ENCODE data around the gene ISLR.

ISLR gene

GRCh38 chr15:74179101-74179841 is 5.8 kb downstream of the ISLR start:
- H3K4me3 ChIP-seq (replicated peaks in 1 of 2; ENCODE audit: low read depth in 2 of 2, low read length in 2 of 2) = no peak overlapping the region
- peak; percentile 96 to 98 for DNase-seq (ENCODE audit: low read depth in 2 of 2)
- TF ChIP-seq CTCF (IDR thresholded peaks at IDR 0.05; ENCODE audit: low read depth, low read length) = no peak

- H3K4me3 ChIP-seq (replicated peaks in 1 of 2; ENCODE audit: low read depth in 2 of 2, low read length in 2 of 2) = no peak overlapping the region
- TF ChIP-seq CTCF (IDR thresholded peaks at IDR 0.05; ENCODE audit: low read depth, low read length) = peak; percentile 68
- peak; percentile 59 to 91 for DNase-seq (ENCODE audit: low read depth in 2 of 2)
Observed at GRCh38 chr15:74179983-74180880, 6.7 kb downstream of the ISLR start.

GRCh38 chr15:74180881-74181602 is 7.5 kb downstream of the ISLR start:
- no peak for DNase-seq (ENCODE audit: low read depth in 2 of 2)
- TF ChIP-seq CTCF (IDR thresholded peaks at IDR 0.05; ENCODE audit: low read depth, low read length) = no peak
- no peak overlapping the region for H3K4me3 ChIP-seq (replicated peaks in 1 of 2; ENCODE audit: low read depth in 2 of 2, low read length in 2 of 2)

- TF ChIP-seq CTCF (IDR thresholded peaks at IDR 0.05; ENCODE audit: low read depth, low read length) = no peak
- DNase-seq (ENCODE audit: low read depth in 2 of 2) = no peak
Observed at GRCh38 chr15:74182131-74182530, 8.6 kb downstream of the ISLR start.

GRCh38 chr15:74184582-74185091 is 11.1 kb downstream of the ISLR start:
- H3K4me3 ChIP-seq (replicated peaks in 1 of 2; ENCODE audit: low read depth in 2 of 2, low read length in 2 of 2) = no peak overlapping the region
- TF ChIP-seq CTCF (IDR thresholded peaks at IDR 0.05; ENCODE audit: low read depth, low read length) = no peak
- no peak for DNase-seq (ENCODE audit: low read depth in 2 of 2)

More at GRCh38 chr15:74182131-74182530, 8.6 kb downstream of the ISLR start:
- no peak overlapping the region for H3K4me3 ChIP-seq (replicated peaks in 1 of 2; ENCODE audit: low read depth in 2 of 2, low read length in 2 of 2)

- H3K4me3 ChIP-seq (replicated peaks in 1 of 2; ENCODE audit: low read depth in 2 of 2, low read length in 2 of 2) = no peak overlapping the region
- TF ChIP-seq CTCF (IDR thresholded peaks at IDR 0.05; ENCODE audit: low read depth, low read length) = no peak
- DNase-seq (ENCODE audit: low read depth in 2 of 2) = no peak
Observed at GRCh38 chr15:74185710-74186348, 12.3 kb downstream of the ISLR start.

Data from cardiac fibroblast (primary cell).